Measurements from ENCODE around the gene CLIC5. TPM values are rescaled to one million over a fixed set of nuclear protein-coding genes. Genes with fewer than 3 reads are reported as not detected.

Gene CLIC5
- total RNA-seq, 1 donor from 2014 or later = not detected

GRCh38 chr6:45892696-45893245 lies 122.9 kb downstream of the CLIC5 start:
- TF ChIP-seq, protein P1, sequence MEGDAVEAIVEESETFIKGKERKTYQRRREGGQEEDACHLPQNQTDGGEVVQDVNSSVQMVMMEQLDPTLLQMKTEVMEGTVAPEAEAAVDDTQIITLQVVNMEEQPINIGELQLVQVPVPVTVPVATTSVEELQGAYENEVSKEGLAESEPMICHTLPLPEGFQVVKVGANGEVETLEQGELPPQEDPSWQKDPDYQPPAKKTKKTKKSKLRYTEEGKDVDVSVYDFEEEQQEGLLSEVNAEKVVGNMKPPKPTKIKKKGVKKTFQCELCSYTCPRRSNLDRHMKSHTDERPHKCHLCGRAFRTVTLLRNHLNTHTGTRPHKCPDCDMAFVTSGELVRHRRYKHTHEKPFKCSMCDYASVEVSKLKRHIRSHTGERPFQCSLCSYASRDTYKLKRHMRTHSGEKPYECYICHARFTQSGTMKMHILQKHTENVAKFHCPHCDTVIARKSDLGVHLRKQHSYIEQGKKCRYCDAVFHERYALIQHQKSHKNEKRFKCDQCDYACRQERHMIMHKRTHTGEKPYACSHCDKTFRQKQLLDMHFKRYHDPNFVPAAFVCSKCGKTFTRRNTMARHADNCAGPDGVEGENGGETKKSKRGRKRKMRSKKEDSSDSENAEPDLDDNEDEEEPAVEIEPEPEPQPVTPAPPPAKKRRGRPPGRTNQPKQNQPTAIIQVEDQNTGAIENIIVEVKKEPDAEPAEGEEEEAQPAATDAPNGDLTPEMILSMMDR (IDR thresholded peaks at IDR 0.05) = no peak
- H3K9me3 Mint-ChIP-seq (ENCODE audit: unreplicated experiment) = no peaks in the 10 kb centered on the region
- H3K4me3 Mint-ChIP-seq (ENCODE audit: unreplicated experiment) = no peak overlapping the region
- H3K27me3 Mint-ChIP-seq (ENCODE audit: unreplicated experiment) = peaks cover 23% of the 10 kb centered on the region
- no peak for DNase-seq (ENCODE audit: extremely low spot score, unreplicated experiment)
- H3K27ac Mint-ChIP-seq (ENCODE audit: unreplicated experiment) = no peak overlapping the region
- peaks cover 17% of the 10 kb centered on the region for H3K4me1 Mint-ChIP-seq (ENCODE audit: unreplicated experiment)
- H3K36me3 Mint-ChIP-seq (ENCODE audit: unreplicated experiment) = no peaks in the 10 kb centered on the region

DNA sequence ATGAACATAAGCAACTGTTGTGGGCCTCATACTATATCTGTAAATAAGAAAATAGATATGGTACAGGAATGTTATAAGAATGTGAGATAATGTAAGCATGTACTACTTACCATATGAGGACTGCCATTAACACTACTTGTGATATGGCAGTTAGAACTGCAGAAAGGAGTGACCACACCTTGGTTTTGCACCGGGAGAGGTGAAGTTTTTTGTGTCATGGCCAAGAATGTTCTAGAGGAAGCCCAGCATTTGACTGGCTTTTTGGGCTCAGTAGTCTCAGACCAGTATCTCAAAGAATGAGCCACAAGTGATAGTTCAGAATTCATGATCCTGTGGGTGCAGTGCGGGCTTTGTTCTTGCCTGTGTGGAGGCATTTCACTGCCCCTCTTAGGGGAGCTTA lies 123.5 kb downstream of the CLIC5 start:
- Mint-ChIP-seq H3K4me3 (ENCODE audit: unreplicated experiment) (no peak overlapping the region), H3K36me3 (ENCODE audit: unreplicated experiment) (no peaks in the 10 kb centered on the region), H3K9me3 (ENCODE audit: unreplicated experiment) (no peaks in the 10 kb centered on the region), H3K27me3 (ENCODE audit: unreplicated experiment) (peaks cover 28% of the 10 kb centered on the region), H3K27ac (ENCODE audit: unreplicated experiment) (no peak overlapping the region), H3K4me1 (ENCODE audit: unreplicated experiment) (peaks cover 13% of the 10 kb centered on the region)
- TF ChIP-seq, protein P1 (IDR thresholded peaks at IDR 0.05) = no peak
- no peak for DNase-seq (ENCODE audit: extremely low spot score, unreplicated experiment)

DNA sequence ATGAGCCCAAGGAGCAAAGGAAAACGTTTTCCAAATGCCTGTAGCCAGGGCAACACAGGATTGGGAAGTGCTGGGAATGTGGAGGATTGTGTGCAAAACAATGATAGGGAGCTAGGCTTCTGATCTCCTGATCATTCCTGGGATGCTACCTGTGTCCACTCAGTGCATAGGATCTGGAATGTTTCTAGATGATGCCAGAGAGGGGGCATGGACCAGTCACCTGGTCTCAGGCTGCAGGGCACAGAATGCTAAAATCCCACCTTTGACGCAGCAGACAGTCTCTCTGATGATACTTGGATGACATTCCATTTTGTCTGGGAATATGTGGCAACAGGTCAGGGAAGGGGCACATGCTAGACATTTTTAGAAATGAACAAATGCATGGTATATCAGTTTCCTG lies 128.9 kb downstream of the CLIC5 start:
- DNase-seq (ENCODE audit: extremely low spot score, unreplicated experiment) = no peak
- Mint-ChIP-seq H3K9me3 (ENCODE audit: unreplicated experiment) (no peaks in the 10 kb centered on the region), H3K36me3 (ENCODE audit: unreplicated experiment) (no peaks in the 10 kb centered on the region), H3K4me3 (ENCODE audit: unreplicated experiment) (no peak overlapping the region), H3K27ac (ENCODE audit: unreplicated experiment) (no peak overlapping the region), H3K27me3 (ENCODE audit: unreplicated experiment) (peaks cover 60% of the 10 kb centered on the region), H3K4me1 (ENCODE audit: unreplicated experiment) (peaks cover 4% of the 10 kb centered on the region)
- TF ChIP-seq, protein P1 (IDR thresholded peaks at IDR 0.05) = no peak

DNA sequence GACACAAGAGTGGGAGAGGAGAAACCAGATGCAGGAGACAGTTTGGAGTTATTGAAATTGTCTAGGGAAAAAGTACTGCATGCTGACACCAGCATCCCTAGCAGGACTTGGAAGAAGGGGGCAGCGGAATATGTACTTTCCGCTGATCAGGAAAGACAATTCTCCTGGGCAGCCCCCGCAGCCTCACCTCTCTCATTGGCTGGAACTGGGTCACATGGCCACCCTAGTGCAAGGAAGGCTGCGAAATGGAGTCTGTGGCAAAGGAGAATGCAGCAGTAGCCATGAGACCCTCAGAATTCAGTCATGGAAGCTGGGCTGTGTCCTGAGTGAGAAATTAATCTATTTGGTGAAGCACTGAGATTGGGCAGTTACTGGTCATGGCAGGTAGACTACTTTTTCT lies 131.3 kb downstream of the CLIC5 start:
- DNase-seq (ENCODE audit: extremely low spot score, unreplicated experiment) = no peak
- no peak overlapping the region for H3K27ac Mint-ChIP-seq (ENCODE audit: unreplicated experiment)
- peaks cover 14% of the 10 kb centered on the region for H3K4me1 Mint-ChIP-seq (ENCODE audit: unreplicated experiment)
- H3K9me3 Mint-ChIP-seq (ENCODE audit: unreplicated experiment) = no peaks in the 10 kb centered on the region
- H3K4me3 Mint-ChIP-seq (ENCODE audit: unreplicated experiment) = no peak overlapping the region
- TF ChIP-seq, protein P1 (IDR thresholded peaks at IDR 0.05) = no peak
- peaks cover 56% of the 10 kb centered on the region for H3K27me3 Mint-ChIP-seq (ENCODE audit: unreplicated experiment)
- H3K36me3 Mint-ChIP-seq (ENCODE audit: unreplicated experiment) = no peaks in the 10 kb centered on the region

GRCh38 chr6:45882671-45883070 lies 133.0 kb downstream of the CLIC5 start:
- no peaks in the 10 kb centered on the region for H3K36me3 Mint-ChIP-seq (ENCODE audit: unreplicated experiment)
- peaks cover 45% of the 10 kb centered on the region for H3K27me3 Mint-ChIP-seq (ENCODE audit: unreplicated experiment)
- peaks cover 14% of the 10 kb centered on the region for H3K4me1 Mint-ChIP-seq (ENCODE audit: unreplicated experiment)
- no peak for DNase-seq (ENCODE audit: extremely low spot score, unreplicated experiment)
- no peak overlapping the region for H3K4me3 Mint-ChIP-seq (ENCODE audit: unreplicated experiment)
- no peaks in the 10 kb centered on the region for H3K9me3 Mint-ChIP-seq (ENCODE audit: unreplicated experiment)
- TF ChIP-seq, protein P1 (IDR thresholded peaks at IDR 0.05) = no peak
- H3K27ac Mint-ChIP-seq (ENCODE audit: unreplicated experiment) = no peak overlapping the region
